H1 (cell line): ENCODE results near the gene RERG. TPM values are rescaled to one million over a fixed set of nuclear protein-coding genes. Genes with fewer than 3 reads are reported as not detected.

Experiments
- CTCF ChIA-PET: fragments of 300-600 bp; sonication (Branson Sonifier 250); formaldehyde crosslinking; loops from one replicate; lab custom pipeline; 2021; ENCODE audit not compliant: partially characterized antibody; lab: Charles Lee
- POLR2A ChIA-PET: fragments of 300-600 bp; sonication (Branson Sonifier 250); formaldehyde crosslinking; loops from one replicate; lab custom pipeline; 2021; ENCODE audit warnings: inconsistent platforms; ENCODE audit not compliant: partially characterized antibody; lab: Charles Lee
- DNase-seq, 2 experiments: peaks; one replicate each; pipeline versions ENCODE4 v3.0.0 to v3.0.0-alpha.2; 2010 to 2022; ENCODE audit warnings: low spot score in 2 of 2, low read depth in 1 of 2, mixed read lengths in 1 of 2
- FAIRE-seq: peaks from 2 replicates; lab custom pipeline; 2011; peaks lifted over from hg19 to GRCh38; lab: Jason Lieb, UNC
- H2AFZ ChIP-seq: 2 replicates; pipeline ENCODE4 v1.8.1; 2012; ENCODE audit warnings: low read length, inconsistent platforms
- H2AK5ac ChIP-seq: 2 replicates; pipeline ENCODE4 v1.6.1; 2013; ENCODE audit warnings: low read depth, low read length
- H2BK120ac ChIP-seq: replicated peaks from 2 replicates; pipeline ENCODE3; 2013; ENCODE audit warnings: low read depth, low read length, inconsistent platforms
- H2BK12ac ChIP-seq: 2 replicates; pipeline ENCODE4 v1.6.1; 2013; ENCODE audit warnings: low read depth, low read length
- H2BK15ac ChIP-seq: 2 replicates; pipeline ENCODE4 v1.6.1; 2013; ENCODE audit warnings: low read length
- H2BK20ac ChIP-seq: 2 replicates; pipeline ENCODE4 v1.6.1; 2013; ENCODE audit warnings: low read length
- H2BK5ac ChIP-seq: 2 replicates; pipeline ENCODE4 v1.6.1; 2013; ENCODE audit warnings: low read depth, low read length
- H3K14ac ChIP-seq: 2 replicates; pipeline ENCODE4 v1.6.1; 2013; ENCODE audit warnings: inconsistent platforms; ENCODE audit not compliant: insufficient read length
- H3K18ac ChIP-seq: 2 replicates; pipeline ENCODE4 v1.6.1; 2013; ENCODE audit warnings: low read length; ENCODE audit errors: extremely low read depth
- H3K23ac ChIP-seq: 2 replicates; pipeline ENCODE4 v1.6.1; 2013; ENCODE audit warnings: inconsistent platforms; ENCODE audit not compliant: insufficient read length
- H3K23me2 ChIP-seq: 2 replicates; pipeline ENCODE4 v1.6.1; 2013; ENCODE audit warnings: low read depth, low read length
- H3K27ac ChIP-seq: 2 replicates; pipeline ENCODE4 v1.6.1; 2011; ENCODE audit warnings: low read depth, low read length, inconsistent platforms
- H3K27me3 ChIP-seq, 4 experiments: replicated peaks in 1 of 4; 1 replicate in 1 of 4; 2 replicates in 3 of 4; pipeline versions ENCODE4 v1.6.1 to v1.8.1; 2011 to 2013; ENCODE audit warnings: low read length in 3 of 4, mild to moderate bottlenecking in 3 of 4, inconsistent platforms in 2 of 4, mixed read lengths in 2 of 4, moderate library complexity in 1 of 4; ENCODE audit not compliant: control insufficient read depth in 3 of 4, insufficient read depth in 3 of 4; ENCODE audit errors: extremely low read depth in 1 of 4
- H3K36me3 ChIP-seq, 4 experiments: 2 replicates each; pipeline versions ENCODE4 v1.6.1 to v1.8.1; 2011 to 2013; ENCODE audit warnings: mild to moderate bottlenecking in 4 of 4, low read length in 3 of 4, moderate library complexity in 2 of 4, control low read depth in 1 of 4, inconsistent platforms in 1 of 4; ENCODE audit not compliant: insufficient read depth in 4 of 4, control insufficient read depth in 2 of 4
- H3K4ac ChIP-seq: replicated peaks from 2 replicates; pipeline ENCODE3; 2013; ENCODE audit warnings: low read length, low read depth, mixed read lengths, inconsistent platforms; ENCODE audit not compliant: insufficient read length
- H3K4me1 ChIP-seq, 4 experiments: replicated peaks in 1 of 4; 1 replicate in 1 of 4; 2 replicates in 3 of 4; pipeline versions ENCODE4 v1.6.1 to v1.8.1; 2011 to 2013; ENCODE audit warnings: low read length in 3 of 4, inconsistent platforms in 2 of 4, mixed read lengths in 1 of 4; ENCODE audit not compliant: insufficient read depth in 4 of 4, control insufficient read depth in 3 of 4
- H3K4me2 ChIP-seq, 2 experiments: 2 replicates each; pipeline versions ENCODE4 v1.6.1 to v1.8.1; 2011 to 2013; ENCODE audit warnings: low read depth in 2 of 2, low read length in 2 of 2, control low read depth in 1 of 2, inconsistent platforms in 1 of 2, mild to moderate bottlenecking in 1 of 2; ENCODE audit not compliant: insufficient read depth in 1 of 2
- H3K4me3 ChIP-seq, 4 experiments: fragments of 200-600, 300-600 bp in 1 of 4; sonication (generic), shearing (Covaris generic), sonication (Bioruptor Twin) in 1 of 4; 2 replicates each; pipeline versions ENCODE4 v1.5.1 to v1.8.1; 2011 to 2016; ENCODE audit warnings: low read length in 4 of 4, low read depth in 3 of 4, control low read depth in 2 of 4, inconsistent platforms in 2 of 4, mild to moderate bottlenecking in 2 of 4, mixed read lengths in 1 of 4, moderate library complexity in 1 of 4; ENCODE audit not compliant: insufficient read depth in 2 of 4; ENCODE audit errors: extremely low read depth in 1 of 4
- H3K56ac ChIP-seq: replicated peaks from 2 replicates; pipeline ENCODE3; 2013; ENCODE audit warnings: low read depth, mild to moderate bottlenecking, mixed read lengths, low read length, inconsistent platforms; ENCODE audit not compliant: insufficient read length
- H3K79me1 ChIP-seq: 2 replicates; pipeline ENCODE4 v1.6.1; 2013; ENCODE audit warnings: low read depth, low read length, control low read depth
- H3K79me2 ChIP-seq, 2 experiments: 2 replicates each; pipeline versions ENCODE4 v1.6.1 to v1.8.1; 2012 to 2013; ENCODE audit warnings: low read length in 2 of 2, mild to moderate bottlenecking in 2 of 2, inconsistent platforms in 1 of 2; ENCODE audit not compliant: insufficient read depth in 2 of 2, control insufficient read depth in 1 of 2
- H3K9ac ChIP-seq, 4 experiments: replicated peaks in 1 of 4; 1 replicate in 1 of 4; 2 replicates in 3 of 4; pipeline versions ENCODE4 v1.6.1 to v1.8.1; 2011 to 2013; ENCODE audit warnings: low read depth in 3 of 4, low read length in 3 of 4, control low read depth in 2 of 4, mild to moderate bottlenecking in 2 of 4, moderate library complexity in 2 of 4, inconsistent platforms in 1 of 4; ENCODE audit errors: extremely low read depth in 1 of 4
- H3K9me3 ChIP-seq, 2 experiments: 2 replicates each; pipeline versions ENCODE4 v1.6.1 to v1.8.1; 2012 to 2013; ENCODE audit warnings: mild to moderate bottlenecking in 2 of 2, moderate library complexity in 2 of 2, control low read depth in 1 of 2, inconsistent platforms in 1 of 2, low read depth in 1 of 2, low read length in 1 of 2, mixed read lengths in 1 of 2; ENCODE audit not compliant: insufficient read depth in 2 of 2
- H4K20me1 ChIP-seq, 2 experiments: replicated peaks in 1 of 2; 2 replicates each; pipeline versions ENCODE3 to v1.8.1; 2011 to 2013; ENCODE audit warnings: inconsistent platforms in 2 of 2, low read length in 2 of 2, mild to moderate bottlenecking in 1 of 2; ENCODE audit not compliant: insufficient read depth in 2 of 2, control insufficient read depth in 1 of 2
- H4K5ac ChIP-seq: 2 replicates; pipeline ENCODE4 v1.6.1; 2013; ENCODE audit warnings: low read length, low read depth, mixed read lengths, inconsistent platforms; ENCODE audit not compliant: insufficient read length
- H4K8ac ChIP-seq: 2 replicates; pipeline ENCODE4 v1.8.0; 2013; ENCODE audit warnings: mild to moderate bottlenecking, moderate library complexity, low read length, inconsistent platforms; ENCODE audit not compliant: insufficient read depth; ENCODE audit errors: extremely low read depth
- H4K91ac ChIP-seq: replicated peaks from 2 replicates; pipeline ENCODE3; 2013; ENCODE audit warnings: low read length, mixed read lengths, inconsistent platforms; ENCODE audit not compliant: insufficient read length
- EZH2 ChIP-seq: fragments of 200-600 bp; sonication (generic); IDR thresholded peaks from 2 replicates; pipeline ENCODE4 v1.7.1; 2012; ENCODE audit warnings: low read depth, mild to moderate bottlenecking, moderate library complexity, low read length, inconsistent platforms; ENCODE audit not compliant: severe bottlenecking
- SIN3A ChIP-seq, 2 experiments: IDR thresholded peaks in 1 of 2; conservative IDR thresholded peaks in 1 of 2; 2 replicates each; pipeline ENCODE4 v1.6.1; 2011 to 2012; ENCODE audit warnings: low read length in 2 of 2, improper control_type of control experiment in 1 of 2, low read depth in 1 of 2, mild to moderate bottlenecking in 1 of 2
- WGBS, 2 experiments: shearing (Covaris generic) in 1 of 2; methylation state at CpG; one replicate each; pipeline versions ENCODE4 v1.1.6 to v1.1.7; 2013 to 2015; ENCODE audit warnings: low lambda C conversion rate in 2 of 2, mixed read lengths in 2 of 2, inconsistent platforms in 1 of 2, low coverage in 1 of 2, missing lambda C conversion rate in 1 of 2; ENCODE audit not compliant: insufficient replicate concordance in 2 of 2, insufficient coverage in 1 of 2, insufficient read length in 1 of 2; ENCODE audit errors: extremely low coverage in 1 of 2, missing lambda C conversion rate in 1 of 2; 5-methylcytosine and 5-hydroxymethylcytosine counted together
- polyA plus RNA-seq, 7 experiments: library from polyadenylated mRNA; depleted of rRNA in 3 of 7; stranded (reverse) in 5 of 7; unstranded in 2 of 7; fragments of >200 nt in 5 of 7; fragments of 200-250 nt in 2 of 7; gene quantifications; 1 replicate in 5 of 7; 2 replicates in 1 of 7; 4 replicates in 1 of 7; pipeline versions ENCODE4 v1.2.1 to v1.2.3, GENCODE V29; 2011 to 2013; ENCODE audit warnings: missing spikeins in 2 of 7, mixed read lengths in 2 of 7
- total RNA-seq: library from RNA; stranded (reverse); fragmentation: NEBNext Ultra II Directional; extraction: Animal tissue kit (Norgen Biotek cat#: 25700); gene quantifications from 2 replicates; pipeline ENCODE4 v1.2.1, GENCODE V29; 2021

The RERG gene
- total and polyA plus RNA-seq, 2 of the 8 experiments (the other 6 are each of a cell fraction or from before 2014, with no cell fraction given) = 0.12 to 0.86 TPM

DNA sequence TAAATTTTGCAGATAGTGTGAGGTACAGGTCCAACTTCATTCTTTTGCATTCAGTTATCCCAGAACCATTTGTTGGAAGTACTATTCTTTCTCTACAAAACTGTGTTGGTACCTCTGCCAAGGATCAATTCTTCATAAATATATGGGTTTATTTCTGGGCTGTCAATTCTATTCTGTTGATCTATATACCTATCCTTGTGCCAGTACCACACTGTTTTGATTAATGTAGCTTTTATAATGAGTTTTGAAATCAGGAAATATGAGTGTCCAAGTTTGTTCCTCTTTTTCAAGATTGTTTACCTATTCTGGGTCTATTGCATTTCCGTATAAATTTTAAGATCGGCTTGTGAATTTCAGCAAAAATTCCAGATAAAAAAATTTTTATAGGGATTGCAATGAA, 48.1 kb downstream of the RERG start:
- ChIA-PET POLR2A (no interaction called here), CTCF (interaction anchor here (1.1 to 2.3 kb wide), 3 partner anchors 20 to 48 kb away, joined by 3 to 7 read pairs (median 6); partner anchors contain the start of gene RERG)
- no peak overlapping the region for H3K9ac ChIP-seq
- no peak overlapping the region for H3K4ac ChIP-seq
- H3K27me3 ChIP-seq = no peaks in the 10 kb centered on the region
- TF ChIP-seq SIN3A (conservative IDR thresholded peaks at IDR 0.05 in 1 of 2, IDR thresholded peaks at IDR 0.05 in 1 of 2; ENCODE audit: low read depth in 1 of 2, low read length in 2 of 2) (no peak), EZH2 (no peak)
- H3K4me1 ChIP-seq = peaks cover 0 to 3% (median 0%) of the 10 kb centered on the region in 4 experiments; a peak in 1 of 7 replicates
- H2BK15ac ChIP-seq = no peak overlapping the region
- H3K23me2 ChIP-seq = no peaks in the 10 kb centered on the region; the same call in 1 of the 2 replicates
- H4K8ac ChIP-seq = no peak overlapping the region
- H2AK5ac ChIP-seq = no peak overlapping the region
- no peaks in the 10 kb centered on the region for H3K9me3 ChIP-seq
- no peak for DNase-seq
- no peak overlapping the region for H4K91ac ChIP-seq
- H2BK5ac ChIP-seq = no peak overlapping the region
- H3K27ac ChIP-seq = no peak overlapping the region
- H2BK12ac ChIP-seq = no peak overlapping the region
- no peaks in the 10 kb centered on the region for H3K79me1 ChIP-seq
- no peaks in the 10 kb centered on the region for H3K36me3 ChIP-seq
- H4K20me1 ChIP-seq = no peaks in the 10 kb centered on the region
- H3K23ac ChIP-seq = no peak overlapping the region
- no peak overlapping the region for H3K56ac ChIP-seq
- H3K18ac ChIP-seq = no peak overlapping the region
- H2BK120ac ChIP-seq = no peak overlapping the region
- no peak overlapping the region for H3K4me3 ChIP-seq
- no peaks in the 10 kb centered on the region for H3K79me2 ChIP-seq
- no peak overlapping the region for H3K4me2 ChIP-seq
- H2AFZ ChIP-seq = no peak overlapping the region
- no peak overlapping the region for H3K14ac ChIP-seq
- WGBS, 2 experiments = 100% methylated on average over 2 of the region's 2 CpGs; no CpG with 5 or more reads in 1 of the 2 experiments
- H4K5ac ChIP-seq = no peak overlapping the region
- FAIRE-seq = no peak
- no peak overlapping the region for H2BK20ac ChIP-seq
